ENCODE data around the gene JRKL. TPM values are rescaled to one million over a fixed set of nuclear protein-coding genes. Genes with fewer than 3 reads are reported as not detected.

Gene JRKL
- 12.7 and 18.6 TPM in 2 replicates for total RNA-seq

GRCh38 chr11:96389720-96390487 lies at the start of gene JRKL, which contains the start of gene CCDC82:
JRKL (plus strand) TSS chr11:96390013; CDS start chr11:96390650, 637 bp downstream.
CCDC82 (minus strand) TSS chr11:96389912; CDS start chr11:96384747, 5,165 bp downstream.

DNA sequence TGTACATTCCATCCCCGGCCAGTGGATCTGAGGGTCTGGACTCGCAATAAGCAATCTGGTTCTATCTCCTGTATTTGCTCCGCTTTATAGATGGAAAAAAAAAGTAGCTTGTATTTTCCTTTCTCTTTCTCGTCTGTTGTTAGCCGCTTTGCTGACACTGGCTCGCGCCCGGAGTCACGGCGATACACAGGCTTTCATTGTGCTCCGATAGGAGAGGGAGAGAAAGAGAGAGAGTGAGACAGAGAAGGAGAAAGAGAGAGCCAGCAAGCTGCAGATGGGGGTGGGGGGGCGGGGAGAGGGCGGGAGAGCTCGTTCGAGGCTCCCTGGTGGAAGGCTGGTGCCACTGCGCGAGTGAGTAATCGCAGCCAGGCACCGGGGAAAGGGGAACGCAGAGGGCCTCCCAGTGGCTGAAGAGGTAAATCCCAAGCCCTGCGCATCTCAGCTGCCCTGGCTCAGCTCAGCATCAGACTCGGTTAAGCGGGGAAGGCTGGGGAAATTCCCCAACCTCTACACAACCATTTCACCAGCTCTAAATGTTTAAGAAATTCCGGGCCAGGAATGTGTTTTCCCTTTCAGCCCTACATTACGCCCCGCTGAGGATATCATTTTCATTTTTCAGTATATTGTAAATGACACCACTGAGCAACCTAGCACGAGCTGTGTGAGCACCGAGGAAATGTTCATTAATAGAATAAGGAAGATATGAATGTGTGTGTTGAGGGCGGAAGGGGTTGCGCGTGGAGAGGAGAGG lies 46.7 kb upstream of the JRKL start, which contains the start of gene MAML2:
MAML2 (minus strand) TSS at position 235 of the 751 bp plus-strand sequence. CDS start 1,300 bp downstream, outside the sequence.

Other genes with a start within 250 kb of the JRKL start
- gene MAML2, start 46.8 kb upstream of the JRKL start, total RNA-seq, result 10.6 and 11.3 TPM in 2 replicates
- gene CCDC82, start 101 bp upstream of the JRKL start, total RNA-seq, result 7.8 and 18.6 TPM in 2 replicates